SK-N-MC (cell line): ENCODE results near the gene LSP1.

ENCODE experiments used
- EZH2 ChIP-seq: fragments of 200-600 bp; sonication (generic); IDR thresholded peaks from one replicate; pipeline ENCODE4 v1.6.1; 2017; ENCODE audit warnings: antibody characterized with exemption
- POLR2AphosphoS5 ChIP-seq: IDR thresholded peaks from 2 replicates; pipeline ENCODE4 v1.6.1; 2012; ENCODE audit warnings: mild to moderate bottlenecking, low read depth, low read length, borderline replicate concordance

DNA sequence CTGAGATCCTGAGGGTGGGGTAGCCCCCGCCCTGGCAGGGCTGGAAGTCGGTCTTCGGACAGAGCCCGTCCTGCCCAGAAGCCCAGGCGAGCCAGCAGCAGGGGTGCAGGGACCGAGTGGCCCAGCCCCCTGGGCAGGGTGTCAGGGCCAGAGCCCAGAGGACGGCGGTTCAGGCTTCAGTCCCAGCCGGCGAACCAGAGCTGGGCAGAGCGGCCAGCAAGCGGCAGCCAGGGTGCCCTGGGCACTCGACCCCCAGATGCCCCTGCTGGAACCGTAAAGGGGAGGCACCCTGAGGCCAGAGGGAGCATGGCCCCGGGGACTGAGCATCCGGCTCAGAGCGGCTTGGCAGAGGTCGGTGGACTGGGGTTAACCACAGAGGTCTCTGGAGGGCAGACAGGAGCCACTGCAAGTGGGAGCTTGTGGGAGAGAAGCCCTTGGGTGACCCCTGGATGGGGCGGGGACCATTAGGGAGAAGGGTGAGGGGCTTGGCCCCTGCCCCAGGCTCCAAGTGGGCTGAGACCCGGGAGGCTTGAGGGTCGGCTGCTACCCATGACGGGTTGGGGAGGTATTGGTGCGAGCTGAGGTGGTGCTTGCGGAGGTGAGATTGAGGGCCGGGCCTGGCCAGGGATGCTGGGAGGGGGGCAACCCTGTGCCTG is 15.9 kb downstream of the LSP1 start:
- no peak for TF ChIP-seq EZH2
- TF ChIP-seq POLR2AphosphoS5, result no peak
